A673 (cell line): Measurements from ENCODE around the gene RGS13.

Experiments used
- EZH2 ChIP-seq: fragments of 200-600 bp; sonication (generic); IDR thresholded peaks from 2 replicates; pipeline ENCODE4 v1.6.1; 2017; ENCODE audit warnings: borderline replicate concordance, low read depth, mild to moderate bottlenecking, mixed read lengths, antibody characterized with exemption, low read length; ENCODE audit not compliant: poor library complexity, severe bottlenecking
- TF ChIP-seq, protein P1 (sequence below): fragments of 300-800, 200-600 bp; sonication (generic); conservative IDR thresholded peaks from 2 replicates; pipeline ENCODE4 v1.5.1; 2017; ENCODE audit warnings: low read depth, mild to moderate bottlenecking, antibody characterized with exemption, low read length, moderate library complexity, mixed read lengths

- TF ChIP-seq, protein P1, sequence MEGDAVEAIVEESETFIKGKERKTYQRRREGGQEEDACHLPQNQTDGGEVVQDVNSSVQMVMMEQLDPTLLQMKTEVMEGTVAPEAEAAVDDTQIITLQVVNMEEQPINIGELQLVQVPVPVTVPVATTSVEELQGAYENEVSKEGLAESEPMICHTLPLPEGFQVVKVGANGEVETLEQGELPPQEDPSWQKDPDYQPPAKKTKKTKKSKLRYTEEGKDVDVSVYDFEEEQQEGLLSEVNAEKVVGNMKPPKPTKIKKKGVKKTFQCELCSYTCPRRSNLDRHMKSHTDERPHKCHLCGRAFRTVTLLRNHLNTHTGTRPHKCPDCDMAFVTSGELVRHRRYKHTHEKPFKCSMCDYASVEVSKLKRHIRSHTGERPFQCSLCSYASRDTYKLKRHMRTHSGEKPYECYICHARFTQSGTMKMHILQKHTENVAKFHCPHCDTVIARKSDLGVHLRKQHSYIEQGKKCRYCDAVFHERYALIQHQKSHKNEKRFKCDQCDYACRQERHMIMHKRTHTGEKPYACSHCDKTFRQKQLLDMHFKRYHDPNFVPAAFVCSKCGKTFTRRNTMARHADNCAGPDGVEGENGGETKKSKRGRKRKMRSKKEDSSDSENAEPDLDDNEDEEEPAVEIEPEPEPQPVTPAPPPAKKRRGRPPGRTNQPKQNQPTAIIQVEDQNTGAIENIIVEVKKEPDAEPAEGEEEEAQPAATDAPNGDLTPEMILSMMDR, result no peak
- TF ChIP-seq EZH2, result no peak
These were observed 33.2 kb upstream of the RGS13 start for GRCh38 chr1:192602757-192603156.
